WTC11 (cell line): ENCODE results near the gene CACNA1C. TPM values are rescaled to one million over a fixed set of nuclear protein-coding genes. Genes with fewer than 3 reads are reported as not detected.

Experiments used
- ATAC-seq: fragments of 200-7000 bp; cut with Tn5 transposase; 2 replicates; pipeline ENCODE4 v1.10.0; 2021; ENCODE audit warnings: mild to moderate bottlenecking, moderate library complexity
- CTCF ChIA-PET: fragments of 300-600 bp; sonication (Branson Sonifier 250); formaldehyde crosslinking; loops from one replicate; lab custom pipeline; 2021; ENCODE audit warnings: antibody characterized with exemption; lab: Charles Lee
- POLR2A ChIA-PET: fragments of 350-600 bp; sonication (Branson Sonifier 250); formaldehyde crosslinking; loops from one replicate; lab custom pipeline; 2021; ENCODE audit warnings: antibody characterized with exemption; lab: Charles Lee
- DNase-seq: peaks from one replicate; pipeline ENCODE4 v3.0.0; 2021; ENCODE audit warnings: low spot score
- H3K27ac Mint-ChIP-seq: 2 replicates; pipeline ENCODE4 v1.8.0; 2021; ENCODE audit warnings: mixed read lengths
- H3K27me3 Mint-ChIP-seq: 2 replicates; pipeline ENCODE4 v1.8.0; 2021; ENCODE audit warnings: low read depth, mild to moderate bottlenecking, moderate library complexity, mixed read lengths
- H3K36me3 Mint-ChIP-seq: 2 replicates; pipeline ENCODE4 v1.8.0; 2021; ENCODE audit warnings: mixed read lengths
- H3K4me1 Mint-ChIP-seq: 2 replicates; pipeline ENCODE4 v1.8.0; 2022; ENCODE audit warnings: mixed read lengths
- H3K4me3 Mint-ChIP-seq: 2 replicates; pipeline ENCODE4 v1.8.0; 2021; ENCODE audit warnings: mild to moderate bottlenecking, moderate library complexity, mixed read lengths
- H3K9me3 Mint-ChIP-seq: 2 replicates; pipeline ENCODE4 v1.8.0; 2021; ENCODE audit warnings: mixed read lengths
- CBFB ChIP-seq: sonication (generic); formaldehyde crosslinking; IDR thresholded peaks from 2 replicates; pipeline ENCODE4 v1.8.1; 2022; ENCODE audit warnings: mild to moderate bottlenecking, low read depth, missing genetic modification reagents
- CREM ChIP-seq: sonication (generic); formaldehyde crosslinking; IDR thresholded peaks from 2 replicates; pipeline ENCODE4 v1.8.1; 2022; ENCODE audit warnings: mild to moderate bottlenecking, missing genetic modification reagents, moderate library complexity
- CTCF ChIP-seq: fragments of 200-600 bp; IDR thresholded peaks from 2 replicates; pipeline ENCODE4 v1.8.0; 2022; ENCODE audit warnings: antibody characterized with exemption
- E2F1 ChIP-seq: sonication (generic); formaldehyde crosslinking; IDR thresholded peaks from 2 replicates; pipeline ENCODE4 v1.8.0; 2022; ENCODE audit warnings: mild to moderate bottlenecking, missing genetic modification reagents
- ESRRA ChIP-seq: sonication (generic); formaldehyde crosslinking; IDR thresholded peaks from 2 replicates; pipeline ENCODE4 v1.8.1; 2022; ENCODE audit warnings: mild to moderate bottlenecking, missing genetic modification reagents, borderline replicate concordance
- FOXK1 ChIP-seq: sonication (generic); formaldehyde crosslinking; IDR thresholded peaks from 2 replicates; pipeline ENCODE4 v1.8.0; 2022; ENCODE audit warnings: mild to moderate bottlenecking, moderate library complexity, missing genetic modification reagents
- FOXP4 ChIP-seq: sonication (generic); formaldehyde crosslinking; IDR thresholded peaks from 2 replicates; pipeline ENCODE4 v1.8.0; 2022; ENCODE audit warnings: mild to moderate bottlenecking, missing genetic modification reagents
- GTF2I ChIP-seq: fragments of 250-450 bp; sonication (Bioruptor Pico); conservative IDR thresholded peaks from 2 replicates; pipeline ENCODE4 v1.4.0; 2021; ENCODE audit warnings: mild to moderate bottlenecking
- NFE2L1 ChIP-seq: sonication (generic); formaldehyde crosslinking; IDR thresholded peaks from 2 replicates; pipeline ENCODE4 v1.8.1; 2023; ENCODE audit warnings: missing genetic modification reagents
- NR3C1 ChIP-seq: sonication (generic); formaldehyde crosslinking; conservative IDR thresholded peaks from 2 replicates; pipeline ENCODE4 v1.8.1; 2023; ENCODE audit warnings: low read depth, mild to moderate bottlenecking, missing genetic modification reagents
- OVOL2 ChIP-seq: fragments of 250-450 bp; sonication (Bioruptor Pico); IDR thresholded peaks from 2 replicates; pipeline ENCODE4 v1.9.0; 2021; ENCODE audit warnings: mild to moderate bottlenecking, borderline replicate concordance
- RORB ChIP-seq: fragments of 250-450 bp; sonication (Bioruptor Pico); IDR thresholded peaks from 2 replicates; pipeline ENCODE4 v1.9.0; 2021; ENCODE audit warnings: mild to moderate bottlenecking
- SMAD4 ChIP-seq: sonication (generic); formaldehyde crosslinking; IDR thresholded peaks from 2 replicates; pipeline ENCODE4 v1.8.0; 2022; ENCODE audit warnings: mild to moderate bottlenecking, missing genetic modification reagents
- TEAD4 ChIP-seq: sonication (generic); formaldehyde crosslinking; IDR thresholded peaks from 2 replicates; pipeline ENCODE4 v1.8.0; 2022; ENCODE audit warnings: mild to moderate bottlenecking, missing genetic modification reagents
- TP53 ChIP-seq: sonication (generic); formaldehyde crosslinking; IDR thresholded peaks from 2 replicates; pipeline ENCODE4 v1.8.1; 2023; ENCODE audit warnings: mild to moderate bottlenecking, missing genetic modification reagents
- ZNF219 ChIP-seq: sonication (generic); formaldehyde crosslinking; IDR thresholded peaks from 2 replicates; pipeline ENCODE4 v1.8.0; 2023; ENCODE audit warnings: missing genetic modification reagents, mild to moderate bottlenecking, borderline replicate concordance
- ZNF416 ChIP-seq: fragments of 250-450 bp; sonication (Bioruptor Pico); IDR thresholded peaks from 2 replicates; pipeline ENCODE4 v1.9.0; 2021; ENCODE audit warnings: mild to moderate bottlenecking, inconsistent platforms
- total RNA-seq: library from RNA; stranded (reverse); gene quantifications from 3 replicates; pipeline ENCODE4 v1.2.3, GENCODE V29; 2021
- TF ChIP-seq, protein P1 (sequence below): fragments of 250-450 bp; sonication (Bioruptor Pico); conservative IDR thresholded peaks from 2 replicates; pipeline ENCODE4 v1.9.0; 2021; ENCODE audit warnings: mild to moderate bottlenecking
- TF ChIP-seq, protein P2 (sequence below): sonication (generic); formaldehyde crosslinking; IDR thresholded peaks from 2 replicates; pipeline ENCODE4 v1.8.0; 2022; ENCODE audit warnings: mild to moderate bottlenecking, missing genetic modification reagents
- TF ChIP-seq, protein P3 (sequence below): sonication (generic); formaldehyde crosslinking; conservative IDR thresholded peaks from 2 replicates; pipeline ENCODE4 v1.8.1; 2022; ENCODE audit warnings: mild to moderate bottlenecking, missing genetic modification reagents

Gene CACNA1C
- total RNA-seq, 1 experiment from 2014 or later, result 1.7 TPM

GRCh38 chr12:2510045-2510444 is 457.3 kb downstream of the CACNA1C start (continued):
- TF ChIP-seq, protein P1, sequence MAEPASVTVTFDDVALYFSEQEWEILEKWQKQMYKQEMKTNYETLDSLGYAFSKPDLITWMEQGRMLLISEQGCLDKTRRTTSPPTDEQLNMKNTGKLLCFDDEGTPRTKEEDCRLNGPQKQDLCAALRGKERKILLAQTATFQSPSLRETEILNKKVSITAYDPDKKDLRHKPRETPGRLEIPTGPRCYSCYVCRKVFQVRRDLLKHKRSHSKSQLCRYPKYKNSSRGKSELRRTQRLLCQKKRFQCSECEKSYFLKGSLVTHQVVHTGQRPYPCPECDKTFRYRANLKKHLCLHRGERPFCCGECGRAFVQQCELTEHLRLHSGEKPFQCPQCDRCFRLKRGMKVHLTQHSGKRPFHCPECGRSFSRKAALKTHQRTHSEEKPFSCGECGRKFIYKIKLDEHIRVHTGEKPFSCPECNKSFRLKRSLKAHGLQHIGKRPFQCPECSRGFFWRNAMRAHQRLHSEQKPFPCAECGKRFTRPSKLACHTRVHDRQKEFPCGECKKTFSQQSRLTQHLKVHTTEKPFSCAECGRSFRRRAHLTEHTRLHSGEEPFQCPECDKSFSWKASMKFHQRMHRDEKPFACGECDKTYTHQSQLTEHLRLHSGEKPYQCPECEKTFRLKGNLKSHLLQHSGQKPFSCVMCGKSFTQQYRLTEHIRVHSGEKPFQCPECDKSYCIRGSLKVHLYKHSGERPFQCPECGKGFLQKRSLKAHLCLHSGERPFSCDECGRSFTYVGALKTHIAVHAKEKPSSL (CRISPR knock-in tag), result no peak
- no peak for TF ChIP-seq E2F1 (CRISPR knock-in tag)
- no peak for TF ChIP-seq NR3C1
- TF ChIP-seq GTF2I, result no peak
- TF ChIP-seq, protein P2, sequence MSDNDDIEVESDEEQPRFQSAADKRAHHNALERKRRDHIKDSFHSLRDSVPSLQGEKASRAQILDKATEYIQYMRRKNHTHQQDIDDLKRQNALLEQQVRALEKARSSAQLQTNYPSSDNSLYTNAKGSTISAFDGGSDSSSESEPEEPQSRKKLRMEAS (CRISPR knock-in tag), result no peak
- TF ChIP-seq TEAD4 (CRISPR knock-in tag), result no peak

GRCh38 chr12:2513141-2514037 is 460.6 kb downstream of the CACNA1C start:
- Mint-ChIP-seq H3K27ac (no peak overlapping the region; the same call in 1 of the 2 replicates), H3K27me3 (no peaks in the 10 kb centered on the region; the same call in 1 of the 2 replicates), H3K4me1 (peaks cover 12% of the 10 kb centered on the region), H3K36me3 (no peaks in the 10 kb centered on the region), H3K9me3 (no peaks in the 10 kb centered on the region), H3K4me3 (no peak overlapping the region)
- CTCF ChIA-PET, result interaction anchor here (0.9 kb wide), 1 partner anchor 111 kb away, joined by 3 read pairs; no protein-coding TSS in a partner anchor
- ATAC-seq (no peak), DNase-seq (no peak)
- TF ChIP-seq ZNF219 (CRISPR knock-in tag) (no peak), CREM (CRISPR knock-in tag) (no peak), SMAD4 (CRISPR knock-in tag) (no peak)
- POLR2A ChIA-PET, result no interaction called here

- no peak overlapping the region for H3K27ac Mint-ChIP-seq
- CTCF ChIA-PET, result interaction anchor here (0.6 kb wide), 1 partner anchor 69 kb away, joined by 3 read pairs; no protein-coding TSS in a partner anchor
- DNase-seq (no peak), ATAC-seq (no peak)
- H3K4me1 Mint-ChIP-seq, result peaks cover 12% of the 10 kb centered on the region
- no peaks in the 10 kb centered on the region for H3K36me3 Mint-ChIP-seq
- H3K27me3 Mint-ChIP-seq, result no peaks in the 10 kb centered on the region; the same call in 1 of the 2 replicates
- H3K9me3 Mint-ChIP-seq, result no peaks in the 10 kb centered on the region
- POLR2A ChIA-PET, result no interaction called here
- TF ChIP-seq ESRRA (CRISPR knock-in tag), result no peak
- TF ChIP-seq FOXP4 (CRISPR knock-in tag), result no peak
- TF ChIP-seq OVOL2, result no peak
- TF ChIP-seq, protein P3, sequence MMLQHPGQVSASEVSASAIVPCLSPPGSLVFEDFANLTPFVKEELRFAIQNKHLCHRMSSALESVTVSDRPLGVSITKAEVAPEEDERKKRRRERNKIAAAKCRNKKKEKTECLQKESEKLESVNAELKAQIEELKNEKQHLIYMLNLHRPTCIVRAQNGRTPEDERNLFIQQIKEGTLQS, result no peak
- no peak for TF ChIP-seq TP53
- no peak for TF ChIP-seq NFE2L1 (CRISPR knock-in tag)
- no peak for TF ChIP-seq ZNF416
- TF ChIP-seq, protein P2 (CRISPR knock-in tag), result no peak
- no peak for TF ChIP-seq CBFB (CRISPR knock-in tag)
- no peak for TF ChIP-seq FOXK1
- TF ChIP-seq CTCF, result no peak
- TF ChIP-seq RORB (CRISPR knock-in tag), result no peak
- no peak overlapping the region for H3K4me3 Mint-ChIP-seq
Measured at GRCh38 chr12:2514038-2514340, 461.2 kb downstream of the CACNA1C start.
